NCI-H2107 (cell line): ENCODE data around the gene LCMT1.
"Not testable (repeated sequence)": the region's sequence is repeated elsewhere in the genome, so short reads cannot be mapped to it uniquely, and the experiment has no call there.

Experiments
- DNase-seq: peaks from one replicate; lab custom pipeline; 2025; lab: John Stamatoyannopoulos, UW

Gene LCMT1

GRCh38 chr16:25111403-25112166, at the start of gene LCMT1:
LCMT1 (plus strand) TSS chr16:25111742; CDS start chr16:25111884, 142 bp downstream.
- peak; percentile 94 for DNase-seq

- no peak for DNase-seq
Measured at GRCh38 chr16:25063102-25063501, 48.4 kb upstream of the LCMT1 start.

- no peak for DNase-seq
Measured at GRCh38 chr16:25063865-25064264, 47.7 kb upstream of the LCMT1 start.

GRCh38 chr16:25064281-25064680, 47.3 kb upstream of the LCMT1 start:
- not testable (repeated sequence) for DNase-seq

DNA sequence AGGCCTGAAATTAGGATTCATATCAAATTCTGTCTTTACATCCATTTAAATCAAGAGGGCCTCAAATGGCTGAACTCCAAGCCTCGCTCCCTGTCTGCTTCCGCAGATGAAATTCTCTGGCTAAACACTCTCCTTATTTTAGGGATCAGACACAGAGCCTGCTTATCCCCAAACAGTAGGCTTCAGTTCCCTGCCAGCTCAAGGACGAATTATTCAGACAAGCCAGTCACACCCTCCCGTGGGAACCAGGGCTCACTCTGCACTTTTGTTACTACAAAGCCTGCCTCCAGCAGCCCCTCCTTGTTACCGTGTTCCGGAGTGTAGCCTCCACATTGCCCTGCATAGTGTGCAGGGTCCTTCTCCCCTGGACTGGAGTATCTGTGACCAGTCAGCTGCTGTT, 46.6 kb upstream of the LCMT1 start:
- no peak for DNase-seq

GRCh38 chr16:25065899-25066298, 45.6 kb upstream of the LCMT1 start:
- DNase-seq: no peak

- DNase-seq: no peak
Measured at GRCh38 chr16:25066426-25066746, 45.2 kb upstream of the LCMT1 start.

DNA sequence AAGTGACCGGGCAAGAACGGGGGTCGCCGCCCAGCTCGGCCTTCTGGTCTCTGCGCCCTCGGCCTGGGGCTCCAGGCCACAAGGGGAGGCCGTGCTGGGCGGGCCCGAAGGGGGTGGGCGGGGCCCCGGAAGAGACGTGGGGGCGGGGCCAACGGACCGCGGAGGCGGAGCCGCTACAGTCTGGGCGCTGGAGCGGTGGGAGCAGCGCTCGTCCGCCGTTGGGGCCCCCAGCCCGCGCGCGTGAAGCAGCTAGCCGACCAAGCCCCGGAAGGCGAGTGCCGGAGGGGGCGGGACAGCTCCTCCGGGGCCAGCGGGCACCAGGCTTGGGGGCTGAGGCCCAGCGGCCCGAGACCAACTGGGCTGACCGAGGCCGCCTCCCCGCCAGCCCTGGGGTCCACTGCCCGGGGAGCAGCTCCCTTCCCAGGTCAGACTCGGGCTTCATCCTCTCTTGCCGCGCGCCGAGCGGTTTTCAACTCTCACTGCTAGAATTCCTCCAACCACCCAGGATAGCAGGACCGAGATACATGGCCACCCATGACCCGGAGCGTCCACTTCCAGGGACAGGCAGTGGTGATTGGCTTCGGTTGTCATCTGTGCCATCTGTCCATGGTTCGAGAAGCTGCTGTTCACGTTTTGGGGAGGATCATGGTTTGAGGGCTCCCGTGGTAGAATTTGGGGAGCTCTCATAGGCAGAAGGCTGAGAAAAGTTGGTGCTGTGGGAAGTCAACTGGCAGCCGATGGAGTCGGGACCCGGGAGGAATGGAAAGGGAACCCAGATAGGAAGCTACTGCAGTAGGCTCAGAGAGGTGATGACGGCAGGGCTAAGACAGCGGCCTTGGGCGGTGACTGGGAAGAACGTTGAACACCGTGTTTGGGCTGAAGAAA, 44.6 kb upstream of the LCMT1 start:
- peak; percentile 32 for DNase-seq

DNA sequence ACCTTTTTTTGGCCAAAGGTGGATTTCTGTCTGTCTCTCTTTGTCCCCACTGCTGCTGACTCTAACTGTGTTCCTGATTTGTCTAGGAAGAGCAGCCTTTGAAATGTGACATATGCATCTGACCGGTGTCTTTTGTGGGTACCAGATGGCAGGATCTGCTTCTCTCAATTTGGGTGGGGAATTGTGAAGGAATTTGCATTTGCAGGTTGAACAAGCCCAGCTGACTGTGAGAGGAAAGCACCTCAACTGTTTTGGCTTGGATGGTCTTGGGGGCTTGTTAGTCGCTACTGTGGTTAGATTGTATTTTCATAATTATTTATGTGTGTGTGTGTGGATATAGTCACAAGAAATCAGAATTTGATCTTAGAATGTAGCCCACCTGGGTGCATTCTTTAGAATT, 37.7 kb upstream of the LCMT1 start:
- DNase-seq: no peak

DNA sequence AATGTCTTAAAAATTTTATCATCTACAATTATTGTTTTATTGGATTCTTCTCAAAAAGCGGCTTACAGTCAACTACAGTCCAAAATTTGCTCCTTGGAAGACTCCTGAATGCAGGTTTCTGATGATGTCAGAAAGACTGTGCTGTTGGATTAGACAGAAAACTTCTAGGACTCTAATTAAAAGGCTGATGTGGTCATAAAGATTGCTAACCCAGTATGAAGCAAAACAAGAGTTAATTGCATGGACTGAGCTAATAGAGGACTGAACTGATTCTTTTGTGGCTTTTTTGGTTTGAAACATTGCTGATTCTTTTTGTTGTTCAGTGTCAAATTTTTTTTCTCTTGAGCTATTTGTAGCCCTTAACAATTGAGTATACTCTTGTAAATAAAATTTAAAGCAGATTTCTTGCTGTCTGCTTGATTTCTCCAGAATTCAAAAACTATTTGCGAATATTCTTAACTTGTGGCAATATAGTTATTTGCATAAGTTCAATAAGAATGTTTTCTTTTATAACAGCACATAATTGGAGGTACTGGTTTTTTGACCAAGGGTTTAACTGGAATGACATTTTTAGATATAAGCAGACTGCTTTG, 33.1 kb upstream of the LCMT1 start:
- no peak for DNase-seq

DNA sequence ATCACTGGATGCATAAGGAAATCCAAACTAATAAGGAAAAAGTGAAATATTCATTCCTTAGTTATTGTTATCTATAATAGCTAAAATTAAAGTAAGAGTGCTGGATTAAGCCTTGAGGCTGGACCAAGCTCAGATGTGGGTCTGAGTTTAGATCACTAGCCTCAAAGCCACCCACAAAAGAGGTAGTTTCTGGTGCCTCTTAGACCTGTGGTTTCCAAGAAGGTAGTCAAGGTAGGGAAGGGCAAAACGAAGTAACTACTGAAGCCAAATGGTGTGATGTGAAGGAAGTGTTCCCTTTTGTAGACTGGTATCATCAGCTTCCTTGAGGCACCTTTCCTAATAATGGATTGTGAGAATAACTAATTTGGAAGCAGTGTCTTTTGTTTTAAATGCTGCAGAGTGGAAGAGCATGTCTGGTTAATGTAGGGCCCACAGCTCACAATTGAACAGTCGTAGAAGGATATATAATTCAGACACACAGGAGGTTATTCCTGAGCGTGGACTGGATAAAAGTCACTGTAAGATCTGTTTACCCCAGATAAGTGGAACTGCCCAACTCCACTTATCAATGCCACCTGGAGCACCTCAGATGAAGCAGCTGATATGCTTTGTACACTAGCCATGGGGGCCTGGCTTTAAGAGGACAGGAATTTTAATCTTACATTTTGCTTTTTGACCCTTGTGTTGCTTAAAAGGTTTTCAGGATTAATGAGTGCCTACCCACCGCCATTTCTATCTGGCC, 31.7 kb upstream of the LCMT1 start:
- DNase-seq: no peak

GRCh38 chr16:25080420-25081131, 31.0 kb upstream of the LCMT1 start:
- DNase-seq: no peak

- no peak for DNase-seq
Measured at GRCh38 chr16:25081702-25082101, 29.8 kb upstream of the LCMT1 start.

GRCh38 chr16:25083065-25083464, 28.5 kb upstream of the LCMT1 start:
- DNase-seq: no peak

DNA sequence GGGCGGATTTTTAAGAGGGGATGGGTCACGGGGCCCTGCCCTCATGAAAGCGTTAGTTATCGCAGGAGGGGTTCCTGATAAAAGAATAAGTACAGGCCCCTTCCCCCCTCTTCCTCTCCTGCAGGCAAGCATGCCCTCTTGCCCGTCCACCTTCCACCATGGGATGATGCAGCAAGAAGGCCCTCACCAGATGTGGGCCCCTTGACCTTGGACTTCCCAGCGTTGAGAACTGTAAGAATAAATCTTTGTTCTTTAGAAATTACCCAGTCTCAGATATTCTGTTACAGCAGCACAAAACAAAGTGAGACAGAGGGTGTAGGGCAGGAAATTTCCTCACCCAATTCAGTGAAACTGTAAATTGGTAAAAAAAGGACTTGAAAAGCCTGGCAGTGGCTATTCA, 27.8 kb upstream of the LCMT1 start:
- DNase-seq: no peak

GRCh38 chr16:25084797-25085196, 26.7 kb upstream of the LCMT1 start:
- no peak for DNase-seq

DNA sequence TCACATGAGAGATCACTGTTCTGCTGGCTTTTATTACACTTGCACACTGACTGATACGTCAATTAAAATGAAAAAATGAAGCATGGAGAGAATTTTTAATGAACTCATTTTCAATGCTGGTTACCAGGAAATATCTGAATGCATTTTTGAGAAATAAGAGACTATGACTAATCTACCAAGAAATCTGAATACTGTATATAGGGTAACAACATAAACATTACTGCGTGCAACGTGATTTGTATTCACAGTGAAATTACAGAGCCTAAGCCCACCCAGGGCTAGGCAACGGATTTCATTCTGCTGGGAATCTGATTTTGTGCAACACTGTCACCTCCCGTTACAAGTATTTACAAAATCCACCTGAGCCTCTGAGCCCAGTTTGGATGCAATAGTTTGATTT, 23.8 kb upstream of the LCMT1 start:
- DNase-seq: no peak

DNA sequence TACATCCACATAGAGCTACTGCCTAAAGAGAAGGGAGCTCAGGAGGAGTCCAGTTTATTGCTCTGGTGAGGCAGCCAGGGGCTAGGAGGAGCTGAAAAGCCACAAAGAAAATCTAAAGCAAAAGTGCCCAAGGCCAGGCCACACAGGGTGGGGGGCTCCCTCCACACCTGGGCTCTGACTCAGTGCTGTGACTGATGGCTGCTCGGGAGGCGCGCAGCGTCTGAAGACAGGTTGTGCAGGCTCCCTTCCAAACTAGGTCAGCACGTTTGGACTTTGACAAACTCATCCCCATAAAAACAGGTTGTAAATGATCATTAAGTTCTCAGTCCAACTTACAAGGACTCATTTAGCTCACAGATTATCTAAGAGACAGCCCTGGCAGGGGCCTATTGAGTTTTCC, 22.2 kb upstream of the LCMT1 start:
- DNase-seq: no peak

- no peak for DNase-seq
Measured at GRCh38 chr16:25092441-25092840, 19.1 kb upstream of the LCMT1 start.

DNA sequence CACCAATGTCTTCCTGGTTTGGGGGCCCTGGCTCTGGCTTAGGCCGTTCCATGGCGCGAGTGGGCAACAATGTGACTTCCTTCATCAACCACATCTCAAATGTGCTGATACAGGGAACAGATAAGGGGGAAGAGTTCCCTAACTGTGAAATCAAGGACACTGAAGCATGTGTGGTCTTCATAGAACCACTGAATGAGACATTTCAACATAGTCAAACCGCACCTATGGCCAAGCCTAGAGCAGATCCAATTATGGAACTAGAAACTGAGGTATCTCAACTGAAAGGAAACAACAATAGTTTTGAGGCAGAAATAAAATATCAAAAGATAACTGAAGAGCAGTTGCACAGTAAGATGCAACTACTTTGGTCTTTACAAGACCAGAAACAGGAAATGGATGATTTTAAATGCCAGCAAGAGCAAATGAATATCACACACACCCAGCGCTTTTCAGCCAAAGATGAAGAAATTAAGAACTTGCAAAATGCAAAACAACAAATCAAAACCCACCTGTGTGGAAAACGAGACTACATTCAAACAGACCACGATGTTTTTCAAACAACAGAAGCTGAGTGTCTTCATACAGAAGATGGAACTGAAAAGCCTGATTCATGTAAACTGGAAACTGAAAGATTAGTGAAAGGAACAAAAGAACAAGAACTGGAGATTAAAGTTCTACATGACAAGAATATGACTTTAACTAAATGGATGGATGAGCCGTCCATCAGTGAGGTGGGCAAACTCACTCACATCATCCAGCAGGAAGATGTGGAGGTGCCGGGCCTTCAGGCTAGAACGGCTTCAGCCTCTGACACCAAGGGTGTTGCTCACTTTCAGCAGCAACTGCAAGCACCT, 18.1 kb upstream of the LCMT1 start:
- no peak for DNase-seq

DNA sequence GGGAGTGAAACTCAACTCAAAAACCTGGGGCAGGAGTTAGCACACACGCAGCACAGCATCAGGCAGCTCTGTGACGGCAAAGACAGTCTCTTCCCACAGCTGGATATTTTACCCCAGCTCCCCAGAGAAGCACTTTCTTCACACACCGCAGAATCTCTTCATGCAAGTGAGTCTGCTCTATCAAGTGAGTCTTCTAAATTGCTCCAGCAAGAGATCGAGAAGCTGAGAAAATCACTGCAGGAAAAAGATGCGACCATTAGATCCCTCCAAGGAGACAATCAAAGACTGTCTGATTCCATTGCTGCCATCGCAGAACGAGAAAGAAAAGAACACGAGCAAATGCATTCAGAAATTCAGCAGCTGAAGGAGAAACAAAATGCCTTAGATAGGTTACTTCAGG, 16.9 kb upstream of the LCMT1 start:
- no peak for DNase-seq
